GM21528 (cell line): ENCODE results near the gene PITX1.

Source experiments
- ATAC-seq: cut with Tn5 transposase; IDR thresholded peaks from one replicate; pipeline ENCODE4 v1.9.1; 2021; ENCODE audit warnings: mild to moderate bottlenecking, moderate library complexity; ENCODE audit not compliant: unreplicated experiment, low FRiP score

PITX1 gene

GRCh38 chr5:135062216-135063055 lies 28.4 kb upstream of the PITX1 start:
- no peak for ATAC-seq

GRCh38 chr5:135061001-135061400 lies 27.0 kb upstream of the PITX1 start:
- ATAC-seq = no peak

DNA sequence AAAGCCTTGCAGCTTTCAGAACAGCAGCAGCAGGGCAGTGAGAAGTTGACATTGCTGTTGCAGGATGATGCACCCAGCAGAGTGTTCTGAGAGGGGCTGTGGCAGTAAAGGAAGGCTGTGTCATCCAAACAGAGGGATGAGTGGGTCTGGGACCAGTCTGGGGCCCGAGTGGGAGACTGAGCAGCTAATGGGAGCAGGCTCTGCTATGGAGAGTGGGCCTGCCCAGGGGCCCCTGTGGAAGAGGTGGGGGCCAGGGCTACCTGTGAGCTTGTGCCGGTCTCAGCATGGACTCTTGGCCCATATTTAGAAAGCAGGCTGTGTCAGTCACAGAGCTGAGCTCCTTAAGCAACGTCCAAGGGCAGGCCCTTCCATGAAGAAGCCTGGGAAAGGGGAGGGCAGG lies 26.0 kb upstream of the PITX1 start:
- no peak for ATAC-seq

GRCh38 chr5:135059000-135059923 lies 25.2 kb upstream of the PITX1 start:
- no peak for ATAC-seq

GRCh38 chr5:135058331-135058732 lies 24.3 kb upstream of the PITX1 start:
- no peak for ATAC-seq

DNA sequence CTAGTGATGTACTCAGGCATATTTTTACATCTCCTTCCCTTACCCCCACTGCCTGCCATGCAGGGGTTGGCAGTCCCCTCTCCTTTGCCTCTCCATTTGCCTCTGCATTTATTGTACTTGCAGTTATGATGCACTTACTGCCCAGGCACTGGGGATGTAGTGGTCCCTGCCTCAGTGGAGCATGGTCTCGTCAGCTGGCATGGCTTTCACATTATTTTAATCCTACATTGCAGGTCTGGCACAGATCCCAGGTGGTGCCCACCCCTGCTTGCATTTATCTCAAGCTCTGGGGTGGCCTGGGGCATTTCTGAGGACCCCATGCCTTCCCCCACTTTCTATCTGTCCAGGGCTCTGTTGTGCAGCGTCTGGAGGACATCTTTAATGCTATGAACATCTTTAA lies 23.2 kb upstream of the PITX1 start:
- no peak for ATAC-seq

GRCh38 chr5:135056316-135057030 lies 22.4 kb upstream of the PITX1 start:
- ATAC-seq = no peak

DNA sequence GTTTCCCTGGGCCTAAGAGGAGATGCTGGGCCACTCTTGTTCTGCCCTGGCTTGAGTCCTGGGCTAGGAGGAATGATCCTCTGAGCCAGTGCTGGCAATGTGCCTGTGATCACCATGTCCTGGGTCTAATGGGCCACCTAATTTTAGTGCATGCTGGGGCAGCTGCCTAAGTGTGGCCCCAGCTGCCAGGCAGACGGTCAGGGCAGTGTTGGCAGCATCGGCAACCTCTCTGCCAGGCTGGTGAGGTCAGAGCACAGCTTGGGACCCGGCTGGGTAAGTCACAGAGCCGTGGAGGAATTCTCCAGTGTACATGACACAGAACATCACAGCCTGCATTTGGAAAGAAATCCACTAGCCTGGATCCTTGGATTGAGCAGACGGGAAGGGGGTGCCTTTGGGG lies 21.4 kb upstream of the PITX1 start:
- ATAC-seq = no peak

- ATAC-seq = no peak
These were observed 20.5 kb upstream of the PITX1 start for GRCh38 chr5:135054546-135054945.

GRCh38 chr5:135053989-135054388 lies 20.0 kb upstream of the PITX1 start:
- no peak for ATAC-seq

- ATAC-seq = peak; percentile 92
These were observed 19.2 kb upstream of the PITX1 start for GRCh38 chr5:135053278-135053677.

GRCh38 chr5:135052511-135053145 lies 18.6 kb upstream of the PITX1 start:
- no peak for ATAC-seq

DNA sequence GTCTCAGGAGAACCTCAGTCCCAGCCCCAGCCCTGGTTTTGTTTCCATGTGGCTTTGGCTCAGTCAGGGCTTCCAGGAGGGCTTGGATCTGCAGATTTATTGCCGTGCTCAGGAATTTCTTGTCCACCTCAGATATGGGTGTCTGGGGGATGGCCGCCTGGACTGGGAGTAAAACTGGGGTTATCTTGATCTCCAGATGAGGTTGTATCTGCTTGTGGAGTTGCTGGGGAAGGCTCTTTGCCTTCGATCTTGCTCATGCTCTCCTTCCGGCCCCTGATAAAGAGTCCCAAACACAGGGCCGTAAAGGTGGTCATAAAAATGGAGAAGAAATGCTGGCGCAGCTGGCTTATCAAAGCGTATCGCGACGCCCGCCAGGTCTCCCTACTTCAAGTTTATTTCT lies 17.8 kb upstream of the PITX1 start:
- ATAC-seq = no peak

GRCh38 chr5:135051399-135051798 lies 17.4 kb upstream of the PITX1 start:
- no peak for ATAC-seq

- ATAC-seq = no peak
These were observed 16.3 kb upstream of the PITX1 start for GRCh38 chr5:135050244-135050767.

DNA sequence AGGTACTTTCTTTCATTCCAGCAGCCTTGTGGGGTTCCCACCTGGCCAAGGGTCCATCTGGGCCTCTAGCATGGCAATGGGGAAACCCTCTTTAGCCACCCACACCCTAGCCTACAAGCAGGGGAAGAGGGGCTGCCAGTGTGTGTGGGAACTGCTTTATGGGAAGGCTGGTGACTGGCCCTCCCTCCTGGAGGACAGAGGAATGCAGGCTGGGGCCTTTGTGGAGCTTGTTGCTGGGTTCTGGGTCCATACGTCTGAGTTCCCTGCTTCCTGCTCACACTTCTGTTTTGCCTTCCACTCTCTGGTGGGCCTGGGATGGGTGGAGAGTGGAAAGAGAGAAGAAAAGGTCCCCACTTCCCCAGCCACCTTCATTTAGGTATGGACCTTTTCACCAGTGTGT lies 14.9 kb upstream of the PITX1 start:
- no peak for ATAC-seq

DNA sequence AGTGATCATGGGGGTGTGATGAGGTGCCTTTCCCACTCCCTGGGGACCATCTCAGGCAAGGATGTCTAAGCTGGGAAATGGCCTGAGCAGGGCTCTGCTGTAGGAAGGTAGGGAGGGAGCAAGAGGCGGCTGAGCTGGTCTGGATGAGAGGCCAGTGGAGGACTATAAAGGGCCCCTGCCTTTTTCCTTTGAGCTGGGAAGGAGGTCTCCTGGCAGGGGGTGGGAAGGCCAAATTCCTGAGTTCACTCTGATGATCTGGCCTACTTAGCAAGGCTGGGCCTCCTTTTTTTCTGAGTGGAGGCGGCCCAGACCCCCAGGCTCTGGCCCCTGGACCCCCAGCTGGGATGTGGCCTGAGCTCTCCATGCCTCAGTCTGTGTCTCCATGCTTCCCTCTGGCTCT lies 14.3 kb upstream of the PITX1 start:
- no peak for ATAC-seq

DNA sequence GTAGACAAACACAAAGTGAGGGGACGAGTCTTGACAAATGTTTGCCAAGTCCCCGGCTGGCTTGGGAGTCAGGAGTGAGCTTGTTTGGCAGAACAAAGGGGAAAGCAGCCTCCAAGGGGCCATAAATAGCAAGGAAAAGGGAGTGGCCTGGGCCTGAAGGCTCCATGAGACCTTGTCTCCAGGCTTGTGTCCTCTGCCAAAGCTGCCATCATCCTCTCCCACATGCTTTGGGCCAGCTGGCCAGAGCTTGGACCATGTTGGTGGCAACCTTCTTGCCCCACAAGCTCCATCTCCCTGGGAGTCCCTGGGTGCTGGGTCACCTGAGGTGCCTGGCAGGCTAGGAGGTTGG lies 13.3 kb upstream of the PITX1 start:
- no peak for ATAC-seq

DNA sequence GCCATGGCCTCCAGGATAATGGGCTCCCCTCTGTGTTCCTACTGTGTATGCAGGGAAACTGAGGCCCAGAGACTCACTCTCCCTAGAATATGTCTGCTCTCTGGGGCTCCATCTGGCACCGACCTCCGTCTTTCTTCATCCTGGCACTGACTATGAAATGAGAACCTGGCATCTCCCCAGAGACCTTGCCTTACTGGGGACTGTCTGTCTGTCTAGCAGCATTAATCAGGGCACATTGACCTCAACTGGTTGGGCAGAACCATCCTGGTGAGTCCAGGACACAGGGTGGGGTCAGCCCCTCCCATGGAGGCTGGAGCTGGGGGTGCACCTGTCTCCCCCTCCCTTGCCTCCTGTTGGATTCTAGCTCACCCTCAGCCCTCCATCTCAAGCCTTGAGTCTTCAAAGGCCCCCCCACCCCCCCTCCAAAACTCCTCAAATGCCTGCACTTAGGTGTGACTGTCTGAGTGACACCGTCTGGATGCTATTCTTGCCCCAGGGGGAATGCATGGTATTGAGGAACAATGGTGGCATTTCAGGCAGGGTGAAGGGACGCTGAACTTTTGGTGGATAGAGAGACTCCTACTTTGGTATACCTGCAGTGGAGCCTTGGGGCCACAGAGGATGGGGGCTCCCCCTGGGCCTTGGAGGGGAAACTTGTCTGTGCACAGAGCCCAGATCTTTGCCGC lies 12.8 kb upstream of the PITX1 start:
- no peak for ATAC-seq

- no peak for ATAC-seq
These were observed 11.5 kb upstream of the PITX1 start for GRCh38 chr5:135045488-135045887.
